ENCODE data around the gene LINC01488. TPM values are rescaled to one million over a fixed set of nuclear protein-coding genes. Genes with fewer than 3 reads are reported as not detected.

LINC01488 gene
- not detected in 2 replicates for total RNA-seq (2014; rRNA removed; shearing (Covaris generic))
- polyA plus RNA-seq (2015; cell fraction: cytosol; rRNA removed), result not detected in 2 replicates
- not detected in 2 replicates for polyA plus RNA-seq (2015; cell fraction: nucleus; rRNA removed)

- no peak for DNase-seq (ENCODE audit: low read depth)
Measured at GRCh38 chr11:69481393-69481844, at the start of gene LINC01488. TSS of gene LINC01488 (plus strand) at chr11:69481663.

- no peak for DNase-seq (ENCODE audit: low read depth)
Measured at GRCh38 chr11:69431893-69432738, 49.3 kb upstream of the LINC01488 start.

- DNase-seq (ENCODE audit: low read depth), result no peak
Measured at GRCh38 chr11:69433741-69434140, 47.7 kb upstream of the LINC01488 start.

DNA sequence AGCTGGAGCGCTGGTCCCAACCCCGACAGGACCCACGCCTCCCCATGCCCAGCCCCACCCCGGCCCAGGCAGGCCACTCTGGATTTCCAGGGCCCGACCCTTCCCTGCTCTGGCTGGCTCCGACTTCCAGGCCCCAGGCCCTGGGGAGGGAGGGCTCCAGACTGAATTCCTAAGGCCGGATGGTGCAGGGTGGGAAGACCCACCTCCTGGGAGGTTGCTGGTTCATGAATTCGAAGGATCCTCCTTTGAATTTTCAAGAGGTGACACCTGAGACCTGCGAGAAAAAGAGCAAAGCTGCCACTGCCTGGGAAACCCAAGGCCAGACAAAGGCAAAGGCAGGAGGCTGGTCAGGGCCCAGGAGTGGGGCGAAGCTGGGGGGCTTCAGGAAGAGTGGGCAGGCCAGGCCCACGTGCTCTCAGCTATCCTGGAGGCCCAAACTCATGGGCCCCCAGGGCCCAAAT lies 47.0 kb upstream of the LINC01488 start:
- no peak for DNase-seq (ENCODE audit: low read depth)

DNA sequence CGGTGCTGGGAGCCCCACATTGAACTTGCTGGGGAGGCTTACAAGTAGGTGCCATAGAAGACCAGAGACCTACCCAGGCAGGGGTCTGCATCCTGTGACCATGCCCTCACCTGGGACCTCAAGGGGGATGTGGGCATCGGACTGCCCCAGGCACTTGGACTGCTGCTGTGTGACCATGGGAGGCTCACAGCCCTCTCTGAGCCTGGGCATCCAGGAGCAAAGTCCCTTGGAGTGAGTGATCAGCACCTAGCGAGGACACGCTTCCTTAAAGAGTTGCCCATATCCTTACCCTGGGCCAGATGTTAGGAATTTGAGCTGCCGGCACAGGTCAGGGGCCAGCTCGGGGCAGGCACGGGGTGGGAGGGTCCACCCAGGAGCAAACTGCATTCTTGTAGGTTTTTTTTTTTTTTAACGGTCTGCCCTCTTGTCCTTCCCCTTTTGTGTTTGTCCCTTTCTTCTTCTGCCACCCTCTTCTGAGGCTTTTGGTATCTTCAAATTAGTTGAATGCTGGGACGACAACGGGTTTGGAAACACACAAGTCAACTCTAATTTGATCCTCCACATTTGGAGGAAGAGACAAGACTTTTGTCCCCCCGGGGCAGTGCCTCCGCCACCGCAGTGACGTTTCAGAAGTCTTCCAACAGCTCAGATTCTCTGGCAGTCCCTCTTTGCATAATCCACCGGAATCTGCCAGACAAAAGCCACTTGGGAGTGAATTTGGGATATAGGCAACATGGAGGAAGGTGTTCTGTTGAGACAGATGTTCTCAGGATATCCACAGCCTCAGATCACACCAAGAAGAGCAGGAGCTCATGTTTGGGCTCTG lies 46.1 kb upstream of the LINC01488 start:
- DNase-seq (ENCODE audit: low read depth), result no peak

DNA sequence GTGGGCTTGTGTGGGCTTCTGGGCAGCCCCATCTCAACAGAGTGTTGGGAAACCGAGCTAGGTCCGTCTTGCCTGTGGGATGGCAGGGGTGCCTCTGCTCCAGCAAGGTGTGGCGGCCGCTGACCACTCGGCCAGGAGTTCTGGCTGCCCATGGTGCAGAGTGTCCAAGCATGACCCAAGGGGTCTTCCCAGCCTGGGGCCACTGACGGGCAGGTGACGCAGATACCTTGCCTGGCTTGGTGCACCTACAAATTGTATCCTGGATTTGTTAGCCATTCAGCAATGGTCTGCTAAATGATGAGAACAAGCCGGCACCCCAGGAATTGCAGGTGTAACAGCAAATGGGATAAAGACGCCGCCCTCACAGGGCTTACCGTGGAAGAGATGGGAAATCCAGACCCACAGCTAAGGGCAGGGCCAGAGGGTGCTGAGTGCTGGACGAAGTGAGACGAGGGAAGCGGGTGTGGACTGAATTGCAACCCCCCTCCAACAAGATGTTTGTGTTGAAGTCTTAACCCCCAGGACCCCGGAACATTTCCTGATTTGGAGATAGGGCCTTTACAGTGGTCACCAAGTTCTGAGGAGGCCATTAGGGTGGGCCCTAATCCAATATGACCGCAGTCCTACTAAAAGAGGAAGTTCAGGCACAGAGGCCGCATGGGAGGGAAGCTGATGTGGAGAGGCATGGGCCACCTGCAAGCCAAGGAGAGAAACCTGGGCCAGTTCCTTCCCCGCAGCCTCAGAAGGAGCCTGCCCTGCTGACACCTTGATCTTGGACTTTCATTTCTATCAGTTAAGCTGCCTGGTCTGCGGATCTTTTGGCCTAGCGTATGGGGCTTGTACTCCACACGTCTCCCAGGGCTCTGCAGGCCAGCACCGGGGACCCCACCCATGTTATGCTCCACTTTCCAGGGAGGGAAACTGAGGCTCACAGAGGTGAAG lies 45.2 kb upstream of the LINC01488 start:
- DNase-seq (ENCODE audit: low read depth), result no peak

GRCh38 chr11:69437001-69437875 lies 44.2 kb upstream of the LINC01488 start:
- peak; percentile 73 for DNase-seq (ENCODE audit: low read depth)

GRCh38 chr11:69437876-69438205 lies 43.6 kb upstream of the LINC01488 start:
- DNase-seq (ENCODE audit: low read depth), result no peak

- no peak for DNase-seq (ENCODE audit: low read depth)
Measured at GRCh38 chr11:69438286-69438920, 43.1 kb upstream of the LINC01488 start.

- DNase-seq (ENCODE audit: low read depth), result no peak
Measured at GRCh38 chr11:69439127-69439526, 42.3 kb upstream of the LINC01488 start.

- no peak for DNase-seq (ENCODE audit: low read depth)
Measured at GRCh38 chr11:69439651-69440464, 41.6 kb upstream of the LINC01488 start.

- no peak for DNase-seq (ENCODE audit: low read depth)
Measured at GRCh38 chr11:69440876-69441275, 40.6 kb upstream of the LINC01488 start.

GRCh38 chr11:69442012-69442806 lies 39.3 kb upstream of the LINC01488 start:
- DNase-seq (ENCODE audit: low read depth), result no peak

- no peak for DNase-seq (ENCODE audit: low read depth)
Measured at GRCh38 chr11:69442807-69443137, 38.7 kb upstream of the LINC01488 start.

GRCh38 chr11:69443138-69443967 lies 38.1 kb upstream of the LINC01488 start:
- no peak for DNase-seq (ENCODE audit: low read depth)

DNA sequence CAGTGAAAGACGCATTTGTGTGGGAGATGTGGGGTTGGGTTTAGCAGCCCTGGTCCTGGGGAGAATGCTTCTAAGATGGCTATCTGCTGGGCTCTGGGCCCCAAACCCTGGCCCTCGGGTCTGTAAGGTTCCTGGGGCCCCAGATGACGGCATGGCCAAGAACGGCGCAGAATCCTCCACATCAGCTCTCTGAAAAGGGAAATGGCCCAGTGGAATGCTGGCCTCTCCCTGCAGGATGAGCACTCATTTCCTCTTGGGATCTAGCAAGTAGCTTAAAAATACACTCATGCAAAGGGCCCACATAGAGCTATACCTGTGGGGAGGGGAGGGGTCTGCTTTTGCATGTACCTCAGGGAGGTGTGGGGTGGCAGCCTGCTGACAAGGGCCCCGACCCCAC lies 37.5 kb upstream of the LINC01488 start:
- no peak for DNase-seq (ENCODE audit: low read depth)

Data from HT1080 (cell line).